Aorta (tissue), 5 donors: Measurements from ENCODE around the gene GP5. TPM values are rescaled to one million over a fixed set of nuclear protein-coding genes. Genes with fewer than 3 reads are reported as not detected.

Experiments used
- ATAC-seq: fragments of 200-7000 bp; cut with Tn5 transposase; one replicate; pipeline ENCODE4 v1.9.1; 2022; ENCODE audit warnings: moderate library complexity; ENCODE audit not compliant: low FRiP score
- DNase-seq, 2 donors: peaks; one replicate each; pipeline ENCODE4 v3.0.0-alpha.2; 2020
- H3K27ac ChIP-seq, 2 donors: one replicate each; pipeline ENCODE4 v1.5.1; 2013; ENCODE audit warnings: low read length in 2 of 2, mild to moderate bottlenecking in 2 of 2, moderate library complexity in 2 of 2, control low read depth in 1 of 2, inconsistent platforms in 1 of 2, low read depth in 1 of 2
- H3K27me3 ChIP-seq, 2 donors: one replicate each; pipeline ENCODE4 v1.6.1; 2013; ENCODE audit warnings: control low read depth in 1 of 2, low read length in 1 of 2, mild to moderate bottlenecking in 1 of 2, moderate library complexity in 1 of 2; ENCODE audit not compliant: insufficient read depth in 2 of 2, control insufficient read depth in 1 of 2
- H3K36me3 ChIP-seq, 2 donors: one replicate each; pipeline ENCODE4 v1.6.1; 2013; ENCODE audit warnings: control low read depth in 1 of 2, low read length in 1 of 2, mild to moderate bottlenecking in 1 of 2; ENCODE audit not compliant: insufficient read depth in 2 of 2, control insufficient read depth in 1 of 2
- H3K4me1 ChIP-seq, 2 donors: one replicate each; pipeline ENCODE4 v1.6.1; 2013; ENCODE audit warnings: low read length in 2 of 2, control low read depth in 1 of 2, mild to moderate bottlenecking in 1 of 2, moderate library complexity in 1 of 2; ENCODE audit not compliant: insufficient read depth in 2 of 2, control insufficient read depth in 1 of 2
- H3K4me3 ChIP-seq, 2 donors: one replicate each; pipeline ENCODE4 v1.5.1; 2013; ENCODE audit warnings: low read length in 2 of 2, control low read depth in 1 of 2, mild to moderate bottlenecking in 1 of 2
- H3K9me3 ChIP-seq: one replicate; pipeline ENCODE4 v1.6.1; 2013; ENCODE audit warnings: mild to moderate bottlenecking, low read length; ENCODE audit not compliant: control insufficient read depth
- WGBS, 2 donors: extraction: QIAGEN DNeasy Blood & Tissue Kit; methylation state at CpG; one replicate each; pipeline ENCODE4 v1.1.7; 2013; 5-methylcytosine and 5-hydroxymethylcytosine counted together
- intact Hi-C, 2 donors: fragments of 100-400 bp; cut with DNase I; formaldehyde crosslinking; loops; one replicate each; pipeline versions ENCODE4 v1.14.2 to v1.15.0; 2022
- polyA plus RNA-seq, 2 donors: library from polyadenylated mRNA; stranded (reverse); fragments of 200-250 nt; gene quantifications; one replicate each; pipeline ENCODE4 v1.2.3, GENCODE V29; 2013
- total RNA-seq, 2 donors: library from RNA; stranded (reverse); fragmentation: NEBNext Ultra II Directional; extraction: Animal tissue kit (Norgen Biotek cat#: 25700); gene quantifications; one replicate each; pipeline ENCODE4 v1.2.1, GENCODE V29; 2021
- donor health status: healthy with polysubstance abuse.
- donor health status: Bipolar disorder and iron deficiency.
- donor health status: DM: no; HTN: no; CAD: no.
- donor health status: DM: no; HTN: no; CAD: no.
- donor health status: DM: yes; HTN: yes; CAD: no.

The GP5 gene
- total and polyA plus RNA-seq, 4 donors, result 0.15 to 0.33 (median 0.19) TPM; not detected in 1

- ATAC-seq (no peak), DNase-seq (peak in 1 of 2 donors; percentile 47)
- H3K36me3 ChIP-seq, result no peaks in the 10 kb centered on the region
- H3K4me1 ChIP-seq, result no peaks in the 10 kb centered on the region
- 70 to 83% methylated on average over 6 of the region's 6 CpGs for WGBS, 2 donors
- peaks cover 0 to 3% of the 10 kb centered on the region in 2 donors for H3K27me3 ChIP-seq
- H3K4me3 ChIP-seq, result no peak overlapping the region
- H3K27ac ChIP-seq, result no peak overlapping the region
- H3K9me3 ChIP-seq, result no peaks in the 10 kb centered on the region
- intact Hi-C loops, result no loop called here
Measured at GRCh38 chr3:194384156-194384555, 14.9 kb downstream of the GP5 start.

- no peaks in the 10 kb centered on the region for H3K9me3 ChIP-seq
- 92% methylated on average over 14 of the region's 14 CpGs for whole genome bisulfite sequencing, 2 donors
- no peaks in the 10 kb centered on the region for H3K4me1 ChIP-seq
- H3K27ac ChIP-seq, result no peak overlapping the region
- peaks cover 0 to 3% of the 10 kb centered on the region in 2 donors for H3K27me3 ChIP-seq
- H3K36me3 ChIP-seq, result no peaks in the 10 kb centered on the region
- DNase-seq, result peak in 1 of 2 donors; percentile 57
- intact Hi-C loops, result no loop called here
- no peak for ATAC-seq
- H3K4me3 ChIP-seq, result no peak overlapping the region
Measured at GRCh38 chr3:194383276-194383940, 15.7 kb downstream of the GP5 start.

GRCh38 chr3:194382892-194383223 lies 16.2 kb downstream of the GP5 start:
- intact Hi-C loops, result no loop called here
- ATAC-seq (no peak), DNase-seq (peak in 1 of 2 donors; percentile 25)
- peaks cover 0 to 3% of the 10 kb centered on the region in 2 donors for H3K27me3 ChIP-seq
- 86 to 96% methylated on average over 9 of the region's 9 CpGs for WGBS, 2 donors
- H3K9me3 ChIP-seq, result no peaks in the 10 kb centered on the region
- H3K4me3 ChIP-seq, result no peak overlapping the region
- no peaks in the 10 kb centered on the region for H3K4me1 ChIP-seq
- H3K36me3 ChIP-seq, result no peaks in the 10 kb centered on the region
- H3K27ac ChIP-seq, result no peak overlapping the region

GRCh38 chr3:194382196-194382891 lies 16.7 kb downstream of the GP5 start:
- ATAC-seq, result no peak

GRCh38 chr3:194381460-194381875 lies 17.6 kb downstream of the GP5 start:
- 34 to 37% methylated on average over 17 of the region's 17 CpGs for WGBS, 2 donors
- no peaks in the 10 kb centered on the region for H3K36me3 ChIP-seq
- intact Hi-C loops, result no loop called here
- H3K4me1 ChIP-seq, result no peaks in the 10 kb centered on the region
- peaks cover 0 to 3% of the 10 kb centered on the region in 2 donors for H3K27me3 ChIP-seq
- DNase-seq (peak in 1 of 2 donors; percentile 60), ATAC-seq (no peak)
- no peak overlapping the region for H3K4me3 ChIP-seq
- no peaks in the 10 kb centered on the region for H3K9me3 ChIP-seq
- H3K27ac ChIP-seq, result no peak overlapping the region

More at GRCh38 chr3:194382196-194382891, 16.7 kb downstream of the GP5 start:
- Histone ChIP-seq H3K4me1 (no peaks in the 10 kb centered on the region), H3K4me3 (no peak overlapping the region), H3K9me3 (no peaks in the 10 kb centered on the region), H3K27me3 (peaks cover 0 to 3% of the 10 kb centered on the region in 2 donors), H3K27ac (no peak overlapping the region), H3K36me3 (no peaks in the 10 kb centered on the region)
- 86 to 89% methylated on average over 20 of the region's 20 CpGs for WGBS, 2 donors
- DNase-seq, result peak in 1 of 2 donors; percentile 43
- intact Hi-C loops, result no loop called here

- DNase-seq, result peak in 1 of 2 donors; percentile 30
- H3K4me3 ChIP-seq, result no peak overlapping the region
- H3K36me3 ChIP-seq, result no peaks in the 10 kb centered on the region
- H3K27me3 ChIP-seq, result peaks cover 0 to 3% of the 10 kb centered on the region in 2 donors
- no peak overlapping the region for H3K27ac ChIP-seq
- H3K4me1 ChIP-seq, result no peaks in the 10 kb centered on the region
- WGBS, 2 donors, result 88 to 90% methylated on average over 7 of the region's 7 CpGs
- ATAC-seq, result no peak
- H3K9me3 ChIP-seq, result no peaks in the 10 kb centered on the region
- intact Hi-C loops, result no loop called here
Measured at GRCh38 chr3:194380326-194380725, 18.7 kb downstream of the GP5 start.

GRCh38 chr3:194379651-194380050 lies 19.4 kb downstream of the GP5 start:
- ATAC-seq (no peak), DNase-seq (peak in 1 of 2 donors; percentile 14)
- intact Hi-C loops, result no loop called here
- no peak overlapping the region for H3K27ac ChIP-seq
- 82 to 87% methylated on average over 9 of the region's 9 CpGs for WGBS, 2 donors
- H3K9me3 ChIP-seq, result no peaks in the 10 kb centered on the region
- H3K4me3 ChIP-seq, result no peak overlapping the region
- H3K27me3 ChIP-seq, result peaks cover 0 to 3% of the 10 kb centered on the region in 2 donors
- no peaks in the 10 kb centered on the region for H3K36me3 ChIP-seq
- no peaks in the 10 kb centered on the region for H3K4me1 ChIP-seq

- H3K27ac ChIP-seq, result no peak overlapping the region
- no peaks in the 10 kb centered on the region for H3K9me3 ChIP-seq
- ATAC-seq (no peak), DNase-seq (peak in 1 of 2 donors; percentile 10)
- H3K4me3 ChIP-seq, result no peak overlapping the region
- WGBS, 2 donors, result 92% methylated on average over 6 of the region's 6 CpGs
- intact Hi-C loops, result no loop called here
- H3K27me3 ChIP-seq, result peaks cover 0 to 3% of the 10 kb centered on the region in 2 donors
- H3K4me1 ChIP-seq, result no peaks in the 10 kb centered on the region
- H3K36me3 ChIP-seq, result no peaks in the 10 kb centered on the region
Measured at GRCh38 chr3:194379231-194379630, 19.8 kb downstream of the GP5 start.

GRCh38 chr3:194377708-194378107 lies 21.4 kb downstream of the GP5 start:
- 92 to 95% methylated on average over 1 of the region's 1 CpG for WGBS, 2 donors
- peaks cover 0 to 3% of the 10 kb centered on the region in 2 donors for H3K27me3 ChIP-seq
- no peak overlapping the region for H3K4me3 ChIP-seq
- H3K9me3 ChIP-seq, result no peaks in the 10 kb centered on the region
- intact Hi-C loops, result no loop called here
- no peaks in the 10 kb centered on the region for H3K4me1 ChIP-seq
- DNase-seq (no peak), ATAC-seq (no peak)
- no peak overlapping the region for H3K27ac ChIP-seq
- no peaks in the 10 kb centered on the region for H3K36me3 ChIP-seq
